OCI-LY1 (cell line): Measurements from ENCODE around the gene MCTP1.

Source experiments
- H2AFZ ChIP-seq: fragments of 200-600 bp; sonication (generic), shearing (Covaris generic); 2 replicates; pipeline ENCODE4 v1.6.0; 2014; ENCODE audit warnings: antibody characterized with exemption, mild to moderate bottlenecking, low read length
- H3F3A ChIP-seq: fragments of 200-600 bp; sonication (generic), shearing (Covaris generic); 2 replicates; pipeline ENCODE4 v1.6.0; 2014; ENCODE audit warnings: mild to moderate bottlenecking, antibody characterized with exemption, low read length, moderate library complexity; ENCODE audit not compliant: insufficient read depth
- H3K27ac ChIP-seq: fragments of 200-600 bp; sonication (generic); 2 replicates; pipeline ENCODE4 v1.5.1; 2014; ENCODE audit warnings: low read length, mixed run types, mild to moderate bottlenecking, low read depth; ENCODE audit not compliant: poor library complexity, severe bottlenecking
- H3K27me3 ChIP-seq: fragments of 200-600 bp; sonication (generic); 2 replicates; pipeline ENCODE4 v1.6.0; 2014; ENCODE audit warnings: antibody characterized with exemption, mild to moderate bottlenecking, low read length, moderate library complexity; ENCODE audit not compliant: insufficient read depth
- H3K36me3 ChIP-seq: fragments of 200-600 bp; sonication (generic); 2 replicates; pipeline ENCODE4 v1.6.1; 2014; ENCODE audit warnings: mild to moderate bottlenecking, antibody characterized with exemption, low read length, moderate library complexity, mixed read lengths; ENCODE audit not compliant: insufficient read depth
- H3K4me1 ChIP-seq: fragments of 200-600 bp; sonication (generic); 2 replicates; pipeline ENCODE4 v1.5.1; 2014; ENCODE audit warnings: mild to moderate bottlenecking, low read length, moderate library complexity; ENCODE audit not compliant: insufficient read depth, severe bottlenecking
- H3K4me2 ChIP-seq: fragments of 200-600 bp; sonication (generic), shearing (Covaris generic); 2 replicates; pipeline ENCODE4 v1.6.1; 2014; ENCODE audit warnings: low read length
- H3K4me3 ChIP-seq: fragments of 200-600 bp; sonication (generic); 2 replicates; pipeline ENCODE4 v1.5.1; 2014; ENCODE audit warnings: low read length, low read depth, mild to moderate bottlenecking, mixed read lengths; ENCODE audit not compliant: poor library complexity, severe bottlenecking
- H3K79me2 ChIP-seq: fragments of 200-600 bp; shearing (Covaris generic); 2 replicates; pipeline ENCODE4 v1.6.1; 2016; ENCODE audit warnings: mixed run types, low read length, mixed read lengths; ENCODE audit not compliant: insufficient read depth
- H3K9ac ChIP-seq: fragments of 200-600 bp; sonication (generic), shearing (Covaris generic); 2 replicates; pipeline ENCODE4 v1.6.1; 2014; ENCODE audit warnings: mild to moderate bottlenecking, low read length, mixed read lengths
- H3K9me2 ChIP-seq: fragments of 200-600 bp; sonication (generic), shearing (Covaris generic); 2 replicates; pipeline ENCODE4 v1.6.1; 2014; ENCODE audit warnings: low read depth, mild to moderate bottlenecking, low read length, mixed read lengths
- H3K9me3 ChIP-seq: fragments of 200-600 bp; shearing (Covaris generic); 2 replicates; pipeline ENCODE4 v1.6.1; 2014; ENCODE audit warnings: low read length, mixed read lengths
- H4K20me1 ChIP-seq: fragments of 200-600 bp; sonication (generic), shearing (Covaris generic); 2 replicates; pipeline ENCODE4 v1.6.0; 2016; ENCODE audit warnings: mild to moderate bottlenecking, low read length; ENCODE audit not compliant: insufficient read depth
- CTCF ChIP-seq: fragments of 200-600 bp; sonication (generic), shearing (Covaris generic); IDR thresholded peaks from 2 replicates; pipeline ENCODE4 v1.5.1; 2017; ENCODE audit warnings: mild to moderate bottlenecking, antibody characterized with exemption, low read length, moderate library complexity, mixed read lengths
- EZH2 ChIP-seq: fragments of 200-600 bp; sonication (generic), shearing (Covaris generic); IDR thresholded peaks from 2 replicates; pipeline ENCODE4 v1.8.0; 2017; ENCODE audit warnings: borderline replicate concordance, mixed run types, mild to moderate bottlenecking, antibody characterized with exemption, low read length, moderate library complexity, mixed read lengths

Gene MCTP1

DNA sequence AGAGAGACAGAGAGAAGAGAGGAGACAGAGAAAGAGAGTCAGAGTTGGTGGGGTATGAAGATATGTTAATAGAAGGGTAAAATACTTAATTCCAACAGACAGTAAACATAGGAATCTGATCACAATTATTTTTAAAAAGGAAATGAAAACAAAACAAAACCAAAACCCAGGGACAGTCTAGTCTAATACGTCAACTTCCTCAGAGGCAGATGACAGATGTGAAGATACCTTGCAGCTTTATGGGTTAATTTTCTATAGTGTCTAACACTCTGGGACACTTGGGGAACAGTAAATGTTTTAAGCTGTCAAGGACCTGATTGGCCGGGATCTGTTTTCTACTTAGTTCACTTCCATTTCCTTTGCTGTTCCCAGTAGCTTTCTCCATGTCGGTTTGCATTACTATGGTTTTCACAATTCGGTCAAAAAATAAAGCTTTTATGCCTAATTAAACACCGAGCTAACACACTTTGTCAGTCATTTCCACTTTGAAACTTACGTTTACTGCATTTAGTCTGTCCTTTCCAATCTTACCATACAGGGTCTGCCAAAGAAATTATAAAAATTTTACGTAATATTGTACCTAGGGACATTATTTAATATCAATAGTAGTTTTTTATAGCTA is 216.5 kb downstream of the MCTP1 start:
- Histone ChIP-seq H3K4me2 (no peak overlapping the region), H2AFZ (no peak overlapping the region), H3K36me3 (no peaks in the 10 kb centered on the region), H3K9ac (no peak overlapping the region), H3K4me3 (no peak overlapping the region), H3F3A (no peaks in the 10 kb centered on the region), H3K9me3 (no peaks in the 10 kb centered on the region), H4K20me1 (no peaks in the 10 kb centered on the region), H3K4me1 (no peaks in the 10 kb centered on the region), H3K9me2 (no peaks in the 10 kb centered on the region), H3K79me2 (no peaks in the 10 kb centered on the region), H3K27ac (no peak overlapping the region), H3K27me3 (no peaks in the 10 kb centered on the region)
- no peak for TF ChIP-seq EZH2

DNA sequence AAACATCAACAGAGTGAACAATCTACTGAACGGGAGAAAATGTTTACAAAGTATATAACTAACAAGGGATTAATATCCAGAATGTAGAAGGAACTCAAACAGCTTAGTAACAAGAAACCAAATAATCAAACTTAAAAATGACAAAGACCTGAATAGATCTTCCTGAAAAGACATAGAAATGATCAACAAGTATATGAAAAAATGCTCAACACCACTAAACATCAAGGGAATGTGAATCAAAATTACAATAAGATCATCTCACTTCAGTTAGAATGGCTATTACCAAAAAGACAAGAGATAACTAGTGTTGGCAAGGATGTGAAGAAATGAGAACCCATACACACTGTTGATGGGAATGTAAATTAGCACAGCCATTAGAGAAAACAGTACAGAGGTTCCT is 218.8 kb downstream of the MCTP1 start:
- Histone ChIP-seq H3K4me2 (no peak overlapping the region), H3K9me3 (no peaks in the 10 kb centered on the region), H4K20me1 (no peaks in the 10 kb centered on the region), H3K27ac (no peak overlapping the region), H3K79me2 (no peaks in the 10 kb centered on the region), H3F3A (no peaks in the 10 kb centered on the region), H3K9ac (no peak overlapping the region), H3K4me1 (no peaks in the 10 kb centered on the region), H3K9me2 (no peaks in the 10 kb centered on the region), H3K36me3 (no peaks in the 10 kb centered on the region), H2AFZ (no peak overlapping the region), H3K4me3 (no peak overlapping the region), H3K27me3 (no peaks in the 10 kb centered on the region)
- TF ChIP-seq EZH2 (no peak), CTCF (no peak)

DNA sequence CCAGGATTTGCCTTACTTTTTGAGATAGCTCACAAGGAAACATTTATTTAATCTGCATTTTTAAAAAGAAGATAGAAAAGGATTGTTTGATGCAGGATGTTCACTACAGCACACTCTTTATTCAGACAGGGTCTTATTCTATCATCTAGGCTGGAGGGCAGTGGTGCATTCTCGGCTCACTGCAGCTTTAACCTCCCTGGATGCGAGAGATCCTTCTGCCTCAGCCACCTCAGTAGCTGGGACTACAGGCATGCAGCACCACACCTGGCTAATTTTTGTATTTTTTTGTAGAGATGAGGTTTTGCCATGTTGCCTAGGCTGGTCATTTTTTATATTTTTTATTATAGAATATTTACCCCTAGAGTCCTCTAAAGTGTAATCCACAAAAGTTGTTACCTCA is 221.4 kb downstream of the MCTP1 start:
- Histone ChIP-seq H3K9me2 (no peaks in the 10 kb centered on the region), H3K9me3 (no peaks in the 10 kb centered on the region), H3F3A (no peaks in the 10 kb centered on the region), H3K27ac (no peak overlapping the region), H4K20me1 (no peaks in the 10 kb centered on the region), H2AFZ (no peak overlapping the region), H3K4me1 (no peaks in the 10 kb centered on the region), H3K27me3 (no peaks in the 10 kb centered on the region), H3K79me2 (no peaks in the 10 kb centered on the region), H3K4me2 (no peak overlapping the region), H3K4me3 (no peak overlapping the region), H3K9ac (no peak overlapping the region), H3K36me3 (no peaks in the 10 kb centered on the region)
- TF ChIP-seq EZH2 (no peak), CTCF (no peak)

DNA sequence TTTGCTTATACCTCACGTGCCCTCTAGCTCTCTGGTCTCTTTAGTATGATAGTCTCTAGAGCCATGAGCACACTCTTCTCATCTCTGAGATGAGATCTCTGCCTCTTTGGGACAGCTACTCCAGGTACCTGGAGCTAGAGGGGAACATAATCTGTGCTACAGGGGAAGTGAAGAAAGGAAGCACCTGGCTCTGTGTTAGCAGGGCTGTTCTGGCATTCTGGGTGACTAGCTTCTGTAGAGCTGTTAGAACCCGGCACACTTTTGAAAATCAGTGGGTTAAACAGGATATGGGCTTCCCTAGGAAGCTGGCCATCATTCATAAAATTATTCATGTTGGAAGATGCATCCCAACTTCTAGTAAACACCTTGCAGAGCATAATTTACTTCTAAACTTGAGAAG is 224.8 kb downstream of the MCTP1 start:
- Histone ChIP-seq H3K4me1 (no peaks in the 10 kb centered on the region), H3K9me3 (no peaks in the 10 kb centered on the region), H3F3A (no peaks in the 10 kb centered on the region), H3K27me3 (no peaks in the 10 kb centered on the region), H3K36me3 (no peaks in the 10 kb centered on the region), H3K4me3 (no peak overlapping the region), H3K9me2 (no peaks in the 10 kb centered on the region), H3K4me2 (no peak overlapping the region), H3K27ac (no peak overlapping the region), H2AFZ (no peak overlapping the region), H4K20me1 (no peaks in the 10 kb centered on the region), H3K9ac (no peak overlapping the region), H3K79me2 (no peaks in the 10 kb centered on the region)
- TF ChIP-seq EZH2 (no peak), CTCF (no peak)
